HEK293 (cell line): ENCODE measurements around the gene RASL12.

Experiments used
- ZBTB7A ChIP-seq: fragments of 450-650 bp; formaldehyde crosslinking; IDR thresholded peaks from 2 replicates; pipeline ENCODE4 v1.5.1; 2016; ENCODE audit warnings: low read depth, missing biosample characterization, missing genetic modification characterization
- ZEB2 ChIP-seq: fragments of 450-650 bp; formaldehyde crosslinking; IDR thresholded peaks from 2 replicates; pipeline ENCODE4 v1.5.1; 2016; ENCODE audit warnings: missing biosample characterization, missing genetic modification characterization
- ZNF133 ChIP-seq: fragments of 450-650 bp; formaldehyde crosslinking; IDR thresholded peaks from 2 replicates; pipeline ENCODE4 v1.5.1; 2016; ENCODE audit warnings: missing biosample characterization, missing genetic modification characterization
- ZNF155 ChIP-seq: fragments of 450-650 bp; formaldehyde crosslinking; IDR thresholded peaks from 2 replicates; pipeline ENCODE4 v1.5.1; 2016; ENCODE audit warnings: missing biosample characterization, missing genetic modification characterization
- ZNF549 ChIP-seq: fragments of 450-650 bp; IDR thresholded peaks from 2 replicates; pipeline ENCODE4 v1.5.1; 2018; ENCODE audit warnings: missing biosample characterization, missing genetic modification characterization, mild to moderate bottlenecking, inconsistent platforms, moderate library complexity
- ZNF621 ChIP-seq: fragments of 450-650 bp; formaldehyde crosslinking; IDR thresholded peaks from 2 replicates; pipeline ENCODE4 v1.5.1; 2017; ENCODE audit warnings: missing biosample characterization, missing genetic modification characterization
- ZSCAN16 ChIP-seq: fragments of 450-650 bp; formaldehyde crosslinking; IDR thresholded peaks from 2 replicates; pipeline ENCODE4 v1.5.1; 2016; ENCODE audit warnings: missing biosample characterization, missing genetic modification characterization
- TF ChIP-seq, protein P1 (sequence below): fragments of 450-650 bp; formaldehyde crosslinking; IDR thresholded peaks from 2 replicates; pipeline ENCODE4 v1.5.1; 2016; ENCODE audit warnings: missing biosample characterization, missing genetic modification characterization
- TF ChIP-seq, protein P2 (sequence below): fragments of 450-650 bp; formaldehyde crosslinking; IDR thresholded peaks from 2 replicates; pipeline ENCODE4 v1.5.1; 2016; ENCODE audit warnings: missing biosample characterization, missing genetic modification characterization
- TF ChIP-seq, protein P3 (sequence below): fragments of 450-650 bp; formaldehyde crosslinking; IDR thresholded peaks from 2 replicates; pipeline ENCODE4 v1.5.1; 2016; ENCODE audit warnings: missing biosample characterization, missing genetic modification characterization

DNA sequence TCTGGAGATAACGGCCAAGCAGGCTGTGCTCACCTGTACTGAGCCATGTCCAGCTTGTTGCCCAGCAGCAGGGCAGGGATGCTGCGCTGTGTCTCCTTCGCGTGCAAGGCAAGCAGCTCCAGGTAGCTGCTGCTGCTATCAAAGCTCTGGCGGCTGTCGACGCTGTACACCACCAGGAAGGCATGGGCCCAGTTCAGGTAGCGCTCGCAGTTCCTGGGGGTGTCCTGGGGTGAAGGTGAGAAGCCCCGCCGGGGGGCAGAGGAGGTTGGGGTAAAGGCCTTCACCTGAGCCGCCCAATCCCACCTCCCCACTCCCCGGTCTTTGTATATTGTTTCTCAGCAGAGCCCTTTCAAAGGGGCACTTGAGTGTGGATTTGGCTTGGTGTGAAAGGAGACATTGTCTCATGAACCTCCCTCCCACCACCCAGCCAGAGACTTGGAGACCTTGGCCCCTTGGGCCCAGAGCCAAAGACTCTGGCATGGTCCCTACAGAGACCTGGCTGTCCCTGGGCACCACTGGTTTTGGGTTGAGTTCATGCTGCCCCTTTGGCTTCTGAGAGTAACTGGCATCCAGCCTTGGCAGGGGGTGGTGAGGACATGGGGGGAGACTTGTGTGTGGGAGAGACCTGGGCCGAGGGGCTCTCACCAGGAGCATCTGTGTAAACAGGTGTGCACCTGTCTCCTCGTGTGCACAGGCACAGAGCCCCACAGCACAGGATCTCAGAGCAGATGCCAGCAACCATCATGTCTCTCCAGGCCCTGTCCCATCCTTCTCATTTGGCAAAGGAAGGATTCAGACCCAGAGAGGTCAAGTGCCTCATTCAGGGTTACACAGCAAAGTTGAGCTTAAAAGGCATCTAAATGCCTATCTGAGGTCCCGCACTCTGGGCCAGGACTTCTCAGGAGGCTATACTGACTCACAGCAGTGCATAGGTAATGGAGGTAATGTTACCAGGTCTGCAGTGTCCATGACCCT, 9.1 kb downstream of the RASL12 start:
- TF ChIP-seq ZBTB7A (no peak), ZEB2 (tag by site-specific recombination) (no peak), ZNF133 (tag by site-specific recombination) (no peak), ZSCAN16 (tag by site-specific recombination) (no peak), ZNF621 (tag by site-specific recombination) (no peak), ZNF549 (tag by site-specific recombination) (no peak), ZNF155 (tag by site-specific recombination) (no peak)
- TF ChIP-seq, protein P1, sequence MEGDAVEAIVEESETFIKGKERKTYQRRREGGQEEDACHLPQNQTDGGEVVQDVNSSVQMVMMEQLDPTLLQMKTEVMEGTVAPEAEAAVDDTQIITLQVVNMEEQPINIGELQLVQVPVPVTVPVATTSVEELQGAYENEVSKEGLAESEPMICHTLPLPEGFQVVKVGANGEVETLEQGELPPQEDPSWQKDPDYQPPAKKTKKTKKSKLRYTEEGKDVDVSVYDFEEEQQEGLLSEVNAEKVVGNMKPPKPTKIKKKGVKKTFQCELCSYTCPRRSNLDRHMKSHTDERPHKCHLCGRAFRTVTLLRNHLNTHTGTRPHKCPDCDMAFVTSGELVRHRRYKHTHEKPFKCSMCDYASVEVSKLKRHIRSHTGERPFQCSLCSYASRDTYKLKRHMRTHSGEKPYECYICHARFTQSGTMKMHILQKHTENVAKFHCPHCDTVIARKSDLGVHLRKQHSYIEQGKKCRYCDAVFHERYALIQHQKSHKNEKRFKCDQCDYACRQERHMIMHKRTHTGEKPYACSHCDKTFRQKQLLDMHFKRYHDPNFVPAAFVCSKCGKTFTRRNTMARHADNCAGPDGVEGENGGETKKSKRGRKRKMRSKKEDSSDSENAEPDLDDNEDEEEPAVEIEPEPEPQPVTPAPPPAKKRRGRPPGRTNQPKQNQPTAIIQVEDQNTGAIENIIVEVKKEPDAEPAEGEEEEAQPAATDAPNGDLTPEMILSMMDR = no peak
- TF ChIP-seq, protein P2, sequence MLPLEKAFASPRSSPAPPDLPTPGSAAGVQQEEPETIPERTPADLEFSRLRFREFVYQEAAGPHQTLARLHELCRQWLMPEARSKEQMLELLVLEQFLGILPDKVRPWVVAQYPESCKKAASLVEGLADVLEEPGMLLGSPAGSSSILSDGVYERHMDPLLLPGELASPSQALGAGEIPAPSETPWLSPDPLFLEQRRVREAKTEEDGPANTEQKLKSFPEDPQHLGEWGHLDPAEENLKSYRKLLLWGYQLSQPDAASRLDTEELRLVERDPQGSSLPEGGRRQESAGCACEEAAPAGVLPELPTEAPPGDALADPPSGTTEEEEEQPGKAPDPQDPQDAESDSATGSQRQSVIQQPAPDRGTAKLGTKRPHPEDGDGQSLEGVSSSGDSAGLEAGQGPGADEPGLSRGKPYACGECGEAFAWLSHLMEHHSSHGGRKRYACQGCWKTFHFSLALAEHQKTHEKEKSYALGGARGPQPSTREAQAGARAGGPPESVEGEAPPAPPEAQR (tag by site-specific recombination) = no peak
- TF ChIP-seq, protein P3, sequence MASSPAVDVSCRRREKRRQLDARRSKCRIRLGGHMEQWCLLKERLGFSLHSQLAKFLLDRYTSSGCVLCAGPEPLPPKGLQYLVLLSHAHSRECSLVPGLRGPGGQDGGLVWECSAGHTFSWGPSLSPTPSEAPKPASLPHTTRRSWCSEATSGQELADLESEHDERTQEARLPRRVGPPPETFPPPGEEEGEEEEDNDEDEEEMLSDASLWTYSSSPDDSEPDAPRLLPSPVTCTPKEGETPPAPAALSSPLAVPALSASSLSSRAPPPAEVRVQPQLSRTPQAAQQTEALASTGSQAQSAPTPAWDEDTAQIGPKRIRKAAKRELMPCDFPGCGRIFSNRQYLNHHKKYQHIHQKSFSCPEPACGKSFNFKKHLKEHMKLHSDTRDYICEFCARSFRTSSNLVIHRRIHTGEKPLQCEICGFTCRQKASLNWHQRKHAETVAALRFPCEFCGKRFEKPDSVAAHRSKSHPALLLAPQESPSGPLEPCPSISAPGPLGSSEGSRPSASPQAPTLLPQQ (tag by site-specific recombination) = no peak
